Uterus (tissue), 4 donors: Measurements from ENCODE around the gene RABGAP1L. TPM values are rescaled to one million over a fixed set of nuclear protein-coding genes. Genes with fewer than 3 reads are reported as not detected.

ENCODE experiments used
- DNase-seq, 2 donors: peaks; one replicate each; pipeline ENCODE4 v3.0.0-alpha.2; 2019 to 2020
- H3K27ac ChIP-seq, 2 donors: fragments of 200-600 bp; sonication (generic); 1 replicate in 1 of 2; 2 replicates in 1 of 2; pipeline ENCODE4 v1.5.1; 2016 to 2018
- H3K27me3 ChIP-seq, 2 donors: fragments of 200-600 bp; sonication (generic); one replicate each; pipeline ENCODE4 v1.5.1; 2018 to 2019; ENCODE audit warnings: control low read depth in 1 of 2
- H3K36me3 ChIP-seq, 2 donors: fragments of 200-600 bp; sonication (generic); one replicate each; pipeline ENCODE4 v1.5.1; 2019; ENCODE audit warnings: control low read depth in 1 of 2
- H3K4me1 ChIP-seq, 2 donors: fragments of 200-600 bp; sonication (generic); one replicate each; pipeline ENCODE4 v1.5.1; 2018 to 2019; ENCODE audit warnings: control low read depth in 1 of 2
- H3K4me3 ChIP-seq, 2 donors: fragments of 200-600 bp; sonication (generic); 1 replicate in 1 of 2; 2 replicates in 1 of 2; pipeline ENCODE4 v1.5.1; 2018 to 2019; ENCODE audit warnings: mild to moderate bottlenecking in 1 of 2
- H3K9me3 ChIP-seq, 2 donors: fragments of 200-600 bp; sonication (generic); one replicate each; pipeline ENCODE4 v1.5.1; 2019; ENCODE audit warnings: control low read depth in 1 of 2
- POLR2A ChIP-seq, 2 donors: fragments of 450-650 bp; IDR thresholded peaks; one replicate each; pipeline ENCODE4 v1.6.1; 2016; ENCODE audit warnings: antibody characterized with exemption in 2 of 2, mild to moderate bottlenecking in 1 of 2, moderate library complexity in 1 of 2
- intact Hi-C: fragments of 100-400 bp; cut with DNase I; formaldehyde crosslinking; loops from one replicate; pipeline ENCODE4 v1.15.1; 2023; ENCODE audit warnings: low total_unique reads
- total RNA-seq, 4 donors: library from RNA; depleted of rRNA in 3 of 4; stranded (reverse); fragments of >200 nt in 3 of 4; gene quantifications; one replicate each; pipeline versions ENCODE4 v1.1.0 to v1.2.4, GENCODE V29; 2014 to 2023
- TF ChIP-seq, protein P1 (sequence below), 4 experiments: fragments of 200-600 bp in 2 of 4; fragments of 450-650 bp in 2 of 4; sonication (generic) in 2 of 4; IDR thresholded peaks; one replicate each; pipeline ENCODE4 v1.5.1; 2016 to 2019; ENCODE audit warnings: antibody characterized with exemption in 4 of 4, mild to moderate bottlenecking in 2 of 4, moderate library complexity in 1 of 4
- donor health status: DM: yes; HTN: yes; CAD: no.

Gene RABGAP1L
- total RNA-seq, 4 donors from 2014 or later = 19.1 to 93.7 (median 35.1) TPM

DNA sequence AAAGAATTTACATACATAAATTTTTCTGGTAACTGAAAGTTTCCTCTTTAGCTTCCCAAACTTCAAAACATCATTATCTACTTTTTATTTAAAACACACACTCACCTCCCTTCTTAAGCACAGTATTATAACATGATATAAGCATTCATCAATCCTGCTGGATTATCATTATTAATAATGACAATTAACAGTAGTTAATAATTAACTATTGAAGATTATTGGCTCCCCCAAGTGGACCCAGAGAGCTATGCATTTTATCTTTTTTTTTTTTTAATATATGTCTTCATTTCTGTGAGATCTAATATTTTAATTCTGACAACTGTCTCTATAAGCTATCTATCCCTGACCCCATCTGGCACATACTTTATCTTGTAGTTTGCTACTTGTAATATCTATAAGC, 588.3 kb downstream of the RABGAP1L start:
- Histone ChIP-seq H3K4me1 (no peaks in the 10 kb centered on the region), H3K27ac (no peak overlapping the region), H3K9me3 (no peaks in the 10 kb centered on the region), H3K36me3 (peaks cover 0 to 3% of the 10 kb centered on the region in 2 donors), H3K27me3 (no peaks in the 10 kb centered on the region), H3K4me3 (no peak overlapping the region)
- DNase-seq = no peak
- TF ChIP-seq, protein P1, sequence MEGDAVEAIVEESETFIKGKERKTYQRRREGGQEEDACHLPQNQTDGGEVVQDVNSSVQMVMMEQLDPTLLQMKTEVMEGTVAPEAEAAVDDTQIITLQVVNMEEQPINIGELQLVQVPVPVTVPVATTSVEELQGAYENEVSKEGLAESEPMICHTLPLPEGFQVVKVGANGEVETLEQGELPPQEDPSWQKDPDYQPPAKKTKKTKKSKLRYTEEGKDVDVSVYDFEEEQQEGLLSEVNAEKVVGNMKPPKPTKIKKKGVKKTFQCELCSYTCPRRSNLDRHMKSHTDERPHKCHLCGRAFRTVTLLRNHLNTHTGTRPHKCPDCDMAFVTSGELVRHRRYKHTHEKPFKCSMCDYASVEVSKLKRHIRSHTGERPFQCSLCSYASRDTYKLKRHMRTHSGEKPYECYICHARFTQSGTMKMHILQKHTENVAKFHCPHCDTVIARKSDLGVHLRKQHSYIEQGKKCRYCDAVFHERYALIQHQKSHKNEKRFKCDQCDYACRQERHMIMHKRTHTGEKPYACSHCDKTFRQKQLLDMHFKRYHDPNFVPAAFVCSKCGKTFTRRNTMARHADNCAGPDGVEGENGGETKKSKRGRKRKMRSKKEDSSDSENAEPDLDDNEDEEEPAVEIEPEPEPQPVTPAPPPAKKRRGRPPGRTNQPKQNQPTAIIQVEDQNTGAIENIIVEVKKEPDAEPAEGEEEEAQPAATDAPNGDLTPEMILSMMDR (IDR thresholded peaks at IDR 0.05) = no peak
- TF ChIP-seq POLR2A (IDR thresholded peaks at IDR 0.05) = no peak
- intact Hi-C loops = no loop called here

DNA sequence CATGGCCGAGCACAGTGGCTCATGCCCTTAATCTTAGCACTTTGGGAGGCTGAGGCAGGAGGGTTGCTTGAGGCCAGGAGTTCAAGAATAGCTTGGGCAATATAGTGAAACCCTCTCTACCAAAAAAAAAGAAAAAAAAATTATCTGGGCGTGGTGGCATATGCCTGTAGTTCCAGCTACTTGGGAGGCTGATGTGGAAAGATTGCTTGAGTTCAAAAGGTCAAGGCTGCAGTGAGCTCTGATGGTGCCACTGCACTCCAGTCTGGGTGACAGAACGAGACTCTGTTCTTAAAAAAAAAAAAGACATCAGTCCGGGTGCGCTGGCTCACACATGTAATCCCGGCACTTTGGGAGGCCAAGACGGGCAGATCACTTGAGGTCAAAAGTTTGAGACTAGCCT, 589.3 kb downstream of the RABGAP1L start:
- Histone ChIP-seq H3K4me3 (no peak overlapping the region), H3K27me3 (no peaks in the 10 kb centered on the region), H3K4me1 (no peaks in the 10 kb centered on the region), H3K36me3 (peaks cover 0 to 3% of the 10 kb centered on the region in 2 donors), H3K9me3 (no peaks in the 10 kb centered on the region), H3K27ac (no peak overlapping the region)
- no peak for DNase-seq
- no peak for TF ChIP-seq POLR2A (IDR thresholded peaks at IDR 0.05)
- TF ChIP-seq, protein P1 (IDR thresholded peaks at IDR 0.05) = no peak
- intact Hi-C loops = no loop called here

DNA sequence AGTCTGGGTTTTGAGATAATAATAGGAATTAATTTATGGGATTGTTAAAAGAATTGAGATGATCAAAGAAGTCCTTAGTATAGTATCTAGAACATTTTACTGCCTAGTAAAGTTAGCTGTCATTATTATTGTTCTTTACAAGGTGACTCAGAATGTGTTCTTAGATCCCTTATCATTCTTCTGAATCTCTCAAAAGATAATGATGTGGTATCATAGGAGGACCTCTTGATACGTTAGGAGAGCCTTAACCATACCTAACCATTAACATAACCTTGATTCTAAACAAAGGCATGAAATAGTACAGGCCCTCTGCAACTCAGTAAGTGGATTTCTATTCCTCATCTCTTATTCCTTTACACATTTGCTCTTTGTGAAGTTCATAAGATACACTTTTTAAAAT, 593.8 kb downstream of the RABGAP1L start:
- no peaks in the 10 kb centered on the region for H3K4me1 ChIP-seq
- no peak for TF ChIP-seq POLR2A (IDR thresholded peaks at IDR 0.05)
- TF ChIP-seq, protein P1 (IDR thresholded peaks at IDR 0.05) = no peak
- no peaks in the 10 kb centered on the region for H3K36me3 ChIP-seq
- intact Hi-C loops = no loop called here
- no peak overlapping the region for H3K4me3 ChIP-seq
- no peak overlapping the region for H3K27ac ChIP-seq
- no peak for DNase-seq
- H3K9me3 ChIP-seq = no peaks in the 10 kb centered on the region
- no peaks in the 10 kb centered on the region for H3K27me3 ChIP-seq

DNA sequence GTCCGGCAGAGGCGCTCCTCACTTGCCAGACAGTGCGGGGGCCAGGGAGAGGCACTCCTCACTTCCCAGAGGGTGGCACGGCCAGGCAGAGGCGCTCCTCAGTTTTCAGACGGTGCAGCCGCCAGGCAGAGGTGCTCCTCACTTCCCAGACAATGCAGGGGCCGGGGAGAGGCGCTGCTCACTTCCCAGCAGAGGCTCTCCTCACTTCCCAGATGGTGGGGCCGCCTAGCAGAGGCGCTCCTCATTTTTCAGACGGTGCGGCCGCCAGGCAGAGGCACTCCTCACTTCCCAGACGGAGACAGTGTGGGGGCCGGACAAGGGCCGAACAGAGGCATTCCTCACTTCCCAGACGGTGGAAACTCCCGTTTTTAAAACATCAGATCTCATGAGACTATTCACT, 602.0 kb downstream of the RABGAP1L start:
- no peak for DNase-seq
- Histone ChIP-seq H3K27ac (no peak overlapping the region), H3K9me3 (no peaks in the 10 kb centered on the region), H3K4me1 (no peaks in the 10 kb centered on the region), H3K27me3 (no peaks in the 10 kb centered on the region), H3K36me3 (no peaks in the 10 kb centered on the region), H3K4me3 (no peak overlapping the region)
- TF ChIP-seq POLR2A (IDR thresholded peaks at IDR 0.05) = no peak
- TF ChIP-seq, protein P1 (IDR thresholded peaks at IDR 0.05) = no peak
- intact Hi-C loops = no loop called here

DNA sequence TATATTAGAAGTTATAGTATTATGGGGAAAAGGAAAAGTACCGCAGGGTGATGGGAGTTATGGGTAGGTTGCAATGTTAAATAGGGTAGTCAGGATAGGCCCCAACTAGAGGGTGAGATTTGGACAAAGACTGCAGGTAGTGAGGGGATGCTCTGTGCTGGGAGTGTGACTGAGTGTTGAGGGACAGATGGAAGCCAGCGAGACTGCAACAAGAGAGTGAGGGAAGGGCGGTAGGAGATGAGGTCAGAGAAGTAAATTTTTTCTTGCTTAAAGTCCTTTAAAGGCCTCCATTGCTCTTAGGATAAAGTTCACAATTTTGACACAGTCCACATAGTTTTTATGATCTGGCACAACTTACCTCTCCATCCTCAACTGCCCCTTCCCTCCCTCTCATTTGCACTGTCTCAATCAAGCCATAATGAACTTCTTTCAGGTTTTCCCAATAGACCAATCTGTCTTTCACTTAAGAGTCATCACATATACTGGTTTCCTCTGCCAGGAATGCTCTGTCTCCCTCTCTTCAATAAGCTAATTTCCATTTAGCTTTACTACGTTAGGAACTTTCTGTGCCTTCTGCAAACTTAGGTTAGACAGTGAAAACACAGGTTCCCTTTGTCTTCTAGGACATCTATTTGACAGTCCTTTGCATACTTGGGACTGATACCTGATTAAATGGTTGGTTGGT, 602.7 kb downstream of the RABGAP1L start:
- Histone ChIP-seq H3K9me3 (no peaks in the 10 kb centered on the region), H3K27me3 (no peaks in the 10 kb centered on the region), H3K4me1 (no peaks in the 10 kb centered on the region), H3K4me3 (no peak overlapping the region), H3K36me3 (no peaks in the 10 kb centered on the region), H3K27ac (no peak overlapping the region)
- no peak for TF ChIP-seq POLR2A (IDR thresholded peaks at IDR 0.05)
- TF ChIP-seq, protein P1 (IDR thresholded peaks at IDR 0.05) = no peak
- intact Hi-C loops = no loop called here
- no peak for DNase-seq
